ENCODE data around the gene NTHL1. TPM values are rescaled to one million over a fixed set of nuclear protein-coding genes. Genes with fewer than 3 reads are reported as not detected.

The NTHL1 gene
- total RNA-seq, 4 donors from 2014 or later = 14.9 to 28.8 (median 19.9) TPM

DNA sequence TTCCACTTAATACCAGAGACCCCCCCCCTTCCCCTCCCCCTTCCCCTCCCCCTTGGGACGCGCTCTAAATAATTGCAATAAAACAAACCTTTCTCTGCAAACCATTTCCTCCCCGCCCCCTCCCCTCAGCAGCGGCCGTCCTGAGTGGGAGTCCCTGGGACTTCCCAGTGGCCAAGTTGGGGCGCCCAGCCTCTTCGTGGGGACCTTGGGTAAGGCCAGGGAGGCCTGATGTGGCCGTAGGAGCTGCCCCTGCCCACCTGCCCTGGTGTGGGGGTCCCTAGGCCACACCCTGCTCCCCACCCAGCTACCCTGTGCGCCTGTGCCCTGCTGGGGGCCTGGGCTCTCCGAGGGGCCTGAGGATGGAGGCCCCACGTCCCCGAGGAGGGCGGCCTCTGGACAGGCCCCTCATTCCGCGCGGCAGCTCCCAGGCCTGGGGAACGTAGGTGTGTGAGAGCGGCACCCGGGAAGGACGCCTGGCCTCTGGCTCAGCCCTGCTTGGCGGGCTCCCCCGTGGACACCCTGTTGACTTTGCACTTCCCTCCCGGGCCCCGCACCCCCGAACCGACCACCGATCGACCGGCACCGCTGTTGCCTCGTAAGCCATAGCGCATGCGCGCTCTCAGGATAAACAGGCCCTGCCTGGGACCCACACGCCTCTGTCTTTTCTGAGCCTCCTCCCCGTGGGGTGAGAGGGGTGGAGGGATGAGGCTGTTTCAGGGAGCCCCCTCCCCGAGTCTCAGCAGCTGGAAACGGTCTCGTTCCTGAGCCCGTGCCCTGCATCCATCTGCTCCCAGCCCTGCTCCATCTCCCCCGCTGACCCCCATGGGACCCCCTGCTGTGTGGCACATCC lies 9.0 kb downstream of the NTHL1 start:
- Histone ChIP-seq H3K27ac (peak overlapping the region; percentile 70 to 91 (median 78)), H3K9me3 (no peaks in the 10 kb centered on the region), H3K36me3 (no peaks in the 10 kb centered on the region), H3K27me3 (no peaks in the 10 kb centered on the region), H3K4me3 (peak overlapping the region in 2 of 4 donors; percentile 6 to 10), H3K4me1 (peaks cover 0 to 88% (median 3%) of the 10 kb centered on the region in 4 donors)
- DNase-seq = no peak
- TF ChIP-seq POLR2A (IDR thresholded peaks at IDR 0.05) = no peak
- TF ChIP-seq, protein P1, sequence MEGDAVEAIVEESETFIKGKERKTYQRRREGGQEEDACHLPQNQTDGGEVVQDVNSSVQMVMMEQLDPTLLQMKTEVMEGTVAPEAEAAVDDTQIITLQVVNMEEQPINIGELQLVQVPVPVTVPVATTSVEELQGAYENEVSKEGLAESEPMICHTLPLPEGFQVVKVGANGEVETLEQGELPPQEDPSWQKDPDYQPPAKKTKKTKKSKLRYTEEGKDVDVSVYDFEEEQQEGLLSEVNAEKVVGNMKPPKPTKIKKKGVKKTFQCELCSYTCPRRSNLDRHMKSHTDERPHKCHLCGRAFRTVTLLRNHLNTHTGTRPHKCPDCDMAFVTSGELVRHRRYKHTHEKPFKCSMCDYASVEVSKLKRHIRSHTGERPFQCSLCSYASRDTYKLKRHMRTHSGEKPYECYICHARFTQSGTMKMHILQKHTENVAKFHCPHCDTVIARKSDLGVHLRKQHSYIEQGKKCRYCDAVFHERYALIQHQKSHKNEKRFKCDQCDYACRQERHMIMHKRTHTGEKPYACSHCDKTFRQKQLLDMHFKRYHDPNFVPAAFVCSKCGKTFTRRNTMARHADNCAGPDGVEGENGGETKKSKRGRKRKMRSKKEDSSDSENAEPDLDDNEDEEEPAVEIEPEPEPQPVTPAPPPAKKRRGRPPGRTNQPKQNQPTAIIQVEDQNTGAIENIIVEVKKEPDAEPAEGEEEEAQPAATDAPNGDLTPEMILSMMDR (IDR thresholded peaks at IDR 0.05) = no peak

GRCh38 chr16:2037647-2038381 lies 9.8 kb downstream of the NTHL1 start:
- TF ChIP-seq, protein P1 (IDR thresholded peaks at IDR 0.05) = no peak
- no peak for TF ChIP-seq POLR2A (IDR thresholded peaks at IDR 0.05)
- Histone ChIP-seq H3K27ac (peak overlapping the region; percentile 70 to 91 (median 78)), H3K27me3 (no peaks in the 10 kb centered on the region), H3K4me3 (peak overlapping the region in 1 of 4 donors; percentile 12), H3K9me3 (no peaks in the 10 kb centered on the region), H3K4me1 (peaks cover 0 to 86% (median 3%) of the 10 kb centered on the region in 4 donors), H3K36me3 (no peaks in the 10 kb centered on the region)
- no peak for DNase-seq

- H3K36me3 ChIP-seq = no peaks in the 10 kb centered on the region
- peak overlapping the region in 3 of 4 donors; percentile 70 to 91 (median 84) for H3K27ac ChIP-seq
- H3K9me3 ChIP-seq = no peaks in the 10 kb centered on the region
- peaks cover 0 to 88% (median 3%) of the 10 kb centered on the region in 4 donors for H3K4me1 ChIP-seq
- no peaks in the 10 kb centered on the region for H3K27me3 ChIP-seq
- H3K4me3 ChIP-seq = no peak overlapping the region
- TF ChIP-seq POLR2A (IDR thresholded peaks at IDR 0.05) = no peak
- TF ChIP-seq, protein P1 (IDR thresholded peaks at IDR 0.05) = no peak
- no peak for DNase-seq
Observed at GRCh38 chr16:2037115-2037514, 10.5 kb downstream of the NTHL1 start.

DNA sequence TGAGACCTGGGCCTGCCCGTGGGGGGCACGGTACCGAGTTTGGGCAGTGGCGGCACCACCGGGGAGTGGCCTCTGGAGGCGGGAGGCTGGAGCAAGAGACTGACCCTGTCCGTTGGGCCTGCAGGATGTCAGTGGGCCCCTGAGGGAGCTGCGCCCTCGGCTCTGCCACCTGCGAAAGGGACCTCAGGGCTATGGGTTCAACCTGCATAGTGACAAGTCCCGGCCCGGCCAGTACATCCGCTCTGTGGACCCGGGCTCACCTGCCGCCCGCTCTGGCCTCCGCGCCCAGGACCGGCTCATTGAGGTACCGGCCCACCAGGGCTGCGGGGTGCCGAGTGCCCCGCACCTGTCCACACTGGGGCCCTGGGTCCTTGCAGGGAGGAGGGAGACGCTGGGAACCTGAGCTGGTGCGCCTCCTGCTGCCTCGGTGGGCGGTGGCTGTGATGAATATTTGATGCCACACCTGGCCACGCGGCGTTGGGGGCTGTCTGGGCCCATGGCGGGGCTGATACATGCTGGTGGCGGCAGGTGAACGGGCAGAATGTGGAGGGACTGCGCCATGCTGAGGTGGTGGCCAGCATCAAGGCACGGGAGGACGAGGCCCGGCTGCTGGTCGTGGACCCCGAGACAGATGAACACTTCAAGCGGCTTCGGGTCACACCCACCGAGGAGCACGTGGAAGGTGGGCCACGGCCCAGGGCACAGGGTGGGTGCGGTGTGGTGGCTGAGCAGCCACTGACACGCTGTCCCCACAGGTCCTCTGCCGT lies 11.3 kb downstream of the NTHL1 start:
- Histone ChIP-seq H3K4me1 (peaks cover 0 to 83% (median 3%) of the 10 kb centered on the region in 4 donors), H3K4me3 (peak overlapping the region in 2 of 4 donors; percentile 29 to 33), H3K27ac (peak overlapping the region; percentile 67 to 91 (median 76)), H3K9me3 (no peaks in the 10 kb centered on the region), H3K36me3 (no peaks in the 10 kb centered on the region), H3K27me3 (no peaks in the 10 kb centered on the region)
- TF ChIP-seq, protein P1 (IDR thresholded peaks at IDR 0.05) = no peak
- no peak for TF ChIP-seq POLR2A (IDR thresholded peaks at IDR 0.05)
- no peak for DNase-seq

Data from Peyer's patch (tissue), 4 donors.